OCI-LY7 (cell line): ENCODE results near the gene CLEC4D. TPM values are rescaled to one million over a fixed set of nuclear protein-coding genes. Genes with fewer than 3 reads are reported as not detected.
"Not testable (repeated sequence)": the region's sequence is repeated elsewhere in the genome, so short reads cannot be mapped to it uniquely, and the experiment has no call there.

Experiments used
- BruUV-seq: library from RNA; stranded (reverse); fragments of 400-500 nt; replicated peaks from 2 replicates; lab custom pipeline; 2021; lab: Mats Ljungman, UMichigan
- CTCF ChIA-PET: fragments of 300-600 bp; sonication (Branson Sonifier 250); formaldehyde crosslinking; loops from one replicate; lab custom pipeline; 2022; ENCODE audit warnings: antibody characterized with exemption; ENCODE audit not compliant: unreplicated experiment; lab: Charles Lee
- POLR2A ChIA-PET: fragments of 300-600 bp; sonication (Branson Sonifier 250); formaldehyde crosslinking; loops from one replicate; lab custom pipeline; 2022; ENCODE audit warnings: antibody characterized with exemption; lab: Charles Lee
- DNase-seq: peaks from one replicate; pipeline ENCODE4 v3.0.0-alpha.2; 2015; ENCODE audit warnings: low spot score
- H2AFZ ChIP-seq: fragments of 200-600 bp; sonication (generic), shearing (Covaris generic); 2 replicates; pipeline ENCODE4 v1.6.1; 2014; ENCODE audit warnings: mild to moderate bottlenecking, antibody characterized with exemption, low read length, moderate library complexity
- H3K27ac ChIP-seq: fragments of 200-600 bp; sonication (generic); 2 replicates; pipeline ENCODE4 v1.5.1; 2014; ENCODE audit warnings: mixed run types, low read depth, mild to moderate bottlenecking, moderate library complexity, low read length, inconsistent platforms; ENCODE audit not compliant: poor library complexity, severe bottlenecking
- H3K36me3 ChIP-seq: fragments of 200-600 bp; sonication (generic); 2 replicates; pipeline ENCODE4 v1.6.1; 2014; ENCODE audit warnings: mild to moderate bottlenecking, antibody characterized with exemption, low read length, moderate library complexity, mixed read lengths; ENCODE audit not compliant: insufficient read depth
- H3K4me1 ChIP-seq: fragments of 200-600 bp; sonication (generic); 2 replicates; pipeline ENCODE4 v1.5.1; 2014; ENCODE audit warnings: mild to moderate bottlenecking, low read length; ENCODE audit not compliant: insufficient read depth, poor library complexity, severe bottlenecking
- H3K4me2 ChIP-seq: fragments of 200-600 bp; sonication (generic); 2 replicates; pipeline ENCODE4 v1.6.1; 2014; ENCODE audit warnings: mild to moderate bottlenecking, low read length
- H3K4me3 ChIP-seq: fragments of 200-600 bp; sonication (generic); 2 replicates; pipeline ENCODE4 v1.5.1; 2014; ENCODE audit warnings: mild to moderate bottlenecking, low read depth, low read length; ENCODE audit not compliant: poor library complexity, severe bottlenecking
- H3K79me2 ChIP-seq: fragments of 200-600 bp; sonication (generic); 2 replicates; pipeline ENCODE4 v1.6.1; 2016; ENCODE audit warnings: low read depth, mild to moderate bottlenecking, low read length, moderate library complexity, mixed read lengths; ENCODE audit not compliant: insufficient read depth
- H3K9me2 ChIP-seq: fragments of 200-600 bp; sonication (generic); 2 replicates; pipeline ENCODE4 v1.6.1; 2016; ENCODE audit warnings: mild to moderate bottlenecking, low read length, mixed read lengths; ENCODE audit not compliant: insufficient read depth
- H3K9me3 ChIP-seq: fragments of 200-600 bp; sonication (generic); 2 replicates; pipeline ENCODE4 v1.6.1; 2014; ENCODE audit warnings: mild to moderate bottlenecking, mixed run types, low read length, mixed read lengths
- H4K20me1 ChIP-seq: fragments of 200-600 bp; sonication (generic); 2 replicates; pipeline ENCODE4 v1.6.1; 2014; ENCODE audit warnings: mild to moderate bottlenecking, antibody characterized with exemption, low read length, moderate library complexity, mixed read lengths; ENCODE audit not compliant: insufficient read depth
- CTCF ChIP-seq: fragments of 200-600 bp; sonication (generic); conservative IDR thresholded peaks from 2 replicates; pipeline ENCODE4 v1.5.1; 2014; ENCODE audit warnings: mild to moderate bottlenecking, antibody characterized with exemption, low read length, moderate library complexity, mixed read lengths
- EZH2phosphoT487 ChIP-seq: fragments of 200-600 bp; sonication (generic); IDR thresholded peaks from 2 replicates; pipeline ENCODE4 v1.6.1; 2018; ENCODE audit warnings: low read depth, borderline replicate concordance, mild to moderate bottlenecking, mixed run types, antibody characterized with exemption, low read length, moderate library complexity, mixed read lengths
- intact Hi-C: fragments of 100-400 bp; cut with micrococcal nuclease; formaldehyde crosslinking; loops from one replicate; pipeline ENCODE4 v1.10.0; 2022; ENCODE audit not compliant: unreplicated experiment
- total RNA-seq, 2 experiments: library from RNA; depleted of rRNA in 1 of 2; stranded (reverse); fragments of >200 nt in 1 of 2; shearing (Covaris generic) in 1 of 2; gene quantifications; 2 replicates each; pipeline ENCODE4 v1.2.3, GENCODE V29; 2014 to 2022

Gene CLEC4D
- total RNA-seq, 2 experiments from 2014 or later = not detected

GRCh38 chr12:8537820-8538219 is 24.5 kb downstream of the CLEC4D start:
- POLR2A ChIA-PET = interaction anchor here (1.8 kb wide), 1 partner anchor 139 kb away, joined by 4 read pairs; no protein-coding TSS in a partner anchor
- not testable (repeated sequence) for BruUV-seq
- TF ChIP-seq CTCF = peak; percentile 64

GRCh38 chr12:8540831-8541230 is 27.5 kb downstream of the CLEC4D start, which contains the start of gene CLEC4E:
Gene CLEC4E, minus strand, starts transcription at chr12:8540905. Its CDS starts 108 bp downstream, at chr12:8540797.
- H3K9me2 ChIP-seq, CTCF ChIA-PET, H3K9me3 ChIP-seq, H3K4me2 ChIP-seq, H3K79me2 ChIP-seq, H4K20me1 ChIP-seq, H3K27ac ChIP-seq, BruUV-seq, H3K36me3 ChIP-seq, DNase-seq, H3K4me3 ChIP-seq: not testable (repeated sequence)
- 0 out of 2 replicates have a peak within 1 kb of the TSS, but pooled peaks have one; percentile 27 for H2AFZ ChIP-seq
- intact Hi-C loops = loop anchor here (5.0 kb wide), 5 partner anchors 51 to 496 kb away; partner anchors contain the start of gene A2ML1
- peaks cover 18% of the 10 kb centered on the region for H3K4me1 ChIP-seq
- POLR2A ChIA-PET = interaction anchor here (0.6 to 1.5 kb wide), 5 partner anchors 38 to 1346 kb away, joined by 3 to 11 read pairs (median 4); no protein-coding TSS in a partner anchor

More at GRCh38 chr12:8537820-8538219, 24.5 kb downstream of the CLEC4D start:
- H3K9me3 ChIP-seq, H3K4me3 ChIP-seq, H2AFZ ChIP-seq, H3K36me3 ChIP-seq, H3K4me1 ChIP-seq, H3K9me2 ChIP-seq, H3K4me2 ChIP-seq, H3K79me2 ChIP-seq, CTCF ChIA-PET, H4K20me1 ChIP-seq, intact Hi-C loops, H3K27ac ChIP-seq: not testable (repeated sequence)
- DNase-seq = peak; percentile 34

GRCh38 chr12:8541562-8541961 is 28.3 kb downstream of the CLEC4D start:
- Histone ChIP-seq H3K4me2 (no peak overlapping the region), H3K9me3 (no peaks in the 10 kb centered on the region), H3K79me2 (no peaks in the 10 kb centered on the region), H3K27ac (no peak overlapping the region), H2AFZ (no peak overlapping the region), H3K9me2 (no peaks in the 10 kb centered on the region), H3K4me1 (peaks cover 18% of the 10 kb centered on the region), H4K20me1 (no peaks in the 10 kb centered on the region), H3K36me3 (no peaks in the 10 kb centered on the region; the same call in 1 of the 2 replicates), H3K4me3 (no peak overlapping the region)
- no peak for DNase-seq
- intact Hi-C loops = loop anchor here (5.0 kb wide), 5 partner anchors 51 to 496 kb away; partner anchors contain the start of gene A2ML1
- BruUV-seq = no TSS peak
- POLR2A ChIA-PET = interaction anchor here (0.7 to 1.5 kb wide), 4 partner anchors 37 to 1000 kb away, joined by 3 to 11 read pairs (median 4); no protein-coding TSS in a partner anchor
- TF ChIP-seq CTCF (no peak), EZH2phosphoT487 (no peak)
- CTCF ChIA-PET = no interaction called here
